Prostate gland (tissue), 2 donors: ENCODE data around the gene ZSCAN5C.

Experiments used
- POLR2A ChIP-seq: fragments of 450-650 bp; IDR thresholded peaks from one replicate; pipeline ENCODE4 v1.6.1; 2016; ENCODE audit warnings: antibody characterized with exemption, mild to moderate bottlenecking
- POLR2AphosphoS5 ChIP-seq: sonication (generic); formaldehyde crosslinking; IDR thresholded peaks from one replicate; pipeline ENCODE4 v1.6.1; 2017; ENCODE audit warnings: antibody characterized with exemption
- TF ChIP-seq, protein P1 (sequence below), 4 experiments: fragments of 200-600 bp in 2 of 4; fragments of 450-650 bp in 2 of 4; sonication (generic) in 2 of 4; IDR thresholded peaks; 1 replicate in 3 of 4; 2 replicates in 1 of 4; pipeline ENCODE4 v1.5.1; 2016 to 2019; ENCODE audit warnings: antibody characterized with exemption in 4 of 4, mild to moderate bottlenecking in 2 of 4, moderate library complexity in 2 of 4

DNA sequence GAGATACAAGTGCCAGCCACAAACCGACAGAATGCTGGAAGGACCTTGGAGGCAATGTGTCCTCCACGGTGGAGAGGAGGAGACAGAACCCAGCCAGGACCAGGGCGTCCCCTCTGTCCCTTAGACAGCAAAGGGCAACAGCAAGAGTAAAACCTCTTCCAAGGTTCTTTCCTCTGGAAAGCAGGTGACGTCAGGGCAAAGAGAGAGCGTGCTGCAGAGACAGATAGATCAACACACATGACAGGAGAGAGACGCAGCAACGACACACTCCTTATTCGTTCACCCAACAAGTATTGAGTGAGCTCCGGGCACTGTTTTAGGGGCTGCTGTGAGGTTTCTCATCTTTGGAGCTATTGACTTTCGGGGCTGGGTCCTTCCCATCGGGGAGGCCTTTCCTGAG lies 27.5 kb upstream of the ZSCAN5C start:
- TF ChIP-seq, protein P1, sequence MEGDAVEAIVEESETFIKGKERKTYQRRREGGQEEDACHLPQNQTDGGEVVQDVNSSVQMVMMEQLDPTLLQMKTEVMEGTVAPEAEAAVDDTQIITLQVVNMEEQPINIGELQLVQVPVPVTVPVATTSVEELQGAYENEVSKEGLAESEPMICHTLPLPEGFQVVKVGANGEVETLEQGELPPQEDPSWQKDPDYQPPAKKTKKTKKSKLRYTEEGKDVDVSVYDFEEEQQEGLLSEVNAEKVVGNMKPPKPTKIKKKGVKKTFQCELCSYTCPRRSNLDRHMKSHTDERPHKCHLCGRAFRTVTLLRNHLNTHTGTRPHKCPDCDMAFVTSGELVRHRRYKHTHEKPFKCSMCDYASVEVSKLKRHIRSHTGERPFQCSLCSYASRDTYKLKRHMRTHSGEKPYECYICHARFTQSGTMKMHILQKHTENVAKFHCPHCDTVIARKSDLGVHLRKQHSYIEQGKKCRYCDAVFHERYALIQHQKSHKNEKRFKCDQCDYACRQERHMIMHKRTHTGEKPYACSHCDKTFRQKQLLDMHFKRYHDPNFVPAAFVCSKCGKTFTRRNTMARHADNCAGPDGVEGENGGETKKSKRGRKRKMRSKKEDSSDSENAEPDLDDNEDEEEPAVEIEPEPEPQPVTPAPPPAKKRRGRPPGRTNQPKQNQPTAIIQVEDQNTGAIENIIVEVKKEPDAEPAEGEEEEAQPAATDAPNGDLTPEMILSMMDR (IDR thresholded peaks at IDR 0.05), result no peak
- TF ChIP-seq POLR2AphosphoS5 (no peak), POLR2A (no peak)
